HG02981 (cell line): ENCODE measurements around the gene CAPS.

Experiments used
- ATAC-seq: cut with Tn5 transposase; IDR thresholded peaks from one replicate; pipeline ENCODE4 v1.9.1; 2021; ENCODE audit warnings: mild to moderate bottlenecking, moderate library complexity; ENCODE audit not compliant: unreplicated experiment

CAPS gene

DNA sequence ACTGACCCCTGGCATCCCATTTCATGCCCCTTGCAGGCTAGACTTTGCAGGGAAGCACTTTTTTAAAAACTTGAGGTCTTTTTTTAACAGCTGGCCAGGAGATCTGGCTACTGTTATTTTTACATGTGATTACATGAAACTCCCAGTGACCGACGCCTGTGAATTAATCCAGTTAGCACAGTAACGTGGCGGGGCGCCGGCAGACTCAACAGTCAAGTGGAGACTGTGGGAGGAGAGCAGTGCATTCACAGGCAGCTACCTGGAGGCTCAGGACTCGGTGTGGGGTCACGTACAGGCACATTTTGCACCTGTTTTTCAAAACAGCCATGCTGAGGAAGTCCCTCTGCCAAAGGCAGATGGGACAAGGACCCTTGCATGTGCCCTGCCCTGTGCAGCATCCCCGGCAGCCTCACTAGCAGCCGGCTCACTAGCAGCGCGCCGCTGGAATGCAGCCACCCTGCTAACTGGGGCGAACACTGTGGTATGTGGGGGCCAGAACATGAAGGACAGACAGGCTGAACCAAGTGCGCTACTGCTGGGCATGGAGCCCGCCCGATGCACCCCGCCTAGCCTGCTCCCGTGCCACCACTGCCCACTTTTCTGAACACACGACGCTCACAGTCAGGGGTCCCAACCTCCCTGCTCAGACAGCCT is 18.7 kb downstream of the CAPS start:
- no peak for ATAC-seq

DNA sequence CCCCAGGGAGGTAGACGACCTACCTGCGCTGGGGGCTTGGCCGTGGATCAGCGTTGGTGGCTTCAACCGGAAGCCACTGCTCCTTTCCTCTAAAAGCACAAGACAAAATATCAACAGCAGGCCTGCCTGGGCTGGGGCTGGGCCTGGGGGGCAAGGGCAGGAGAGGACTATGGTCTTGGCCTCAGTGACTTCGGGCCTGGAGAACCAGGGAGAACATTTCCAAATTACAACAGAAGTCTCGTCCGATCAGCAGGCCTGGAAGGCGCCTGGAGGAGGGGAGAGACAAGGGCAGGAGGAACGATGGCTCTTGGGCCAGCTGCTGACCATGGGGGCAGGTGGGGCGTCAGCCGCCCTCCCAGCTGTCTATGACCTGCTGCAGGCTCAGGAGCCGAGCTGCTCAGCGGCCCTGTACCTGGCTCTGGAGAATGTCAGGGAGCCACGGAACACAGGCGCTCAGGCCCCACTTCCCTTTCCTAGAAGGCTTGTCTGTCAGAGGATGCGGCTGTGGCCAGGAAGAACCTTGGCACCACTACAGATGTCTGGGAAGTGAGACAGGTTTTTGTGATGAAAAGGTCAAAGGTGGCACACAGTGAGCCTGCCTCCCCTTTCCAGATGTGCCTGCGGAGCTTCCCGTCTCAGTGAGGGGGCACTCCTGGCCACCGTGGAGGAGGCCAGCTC is 19.5 kb downstream of the CAPS start:
- ATAC-seq: no peak

DNA sequence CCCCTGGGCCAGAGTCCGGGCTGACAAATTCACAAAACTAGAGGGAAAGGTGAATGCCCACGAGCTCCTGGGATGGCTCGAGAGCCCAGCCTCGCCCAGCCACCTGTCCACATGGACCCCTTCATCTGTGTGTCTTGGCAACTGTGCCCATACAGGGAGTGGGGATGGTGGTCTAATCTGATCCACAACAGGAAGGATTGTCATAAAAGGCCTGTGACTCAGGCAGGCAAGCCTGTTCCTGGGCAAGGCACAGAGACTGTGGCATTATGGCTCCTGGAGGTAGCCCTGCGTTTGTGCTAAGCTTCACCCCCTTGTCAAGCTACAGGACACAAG is 20.0 kb downstream of the CAPS start:
- no peak for ATAC-seq

DNA sequence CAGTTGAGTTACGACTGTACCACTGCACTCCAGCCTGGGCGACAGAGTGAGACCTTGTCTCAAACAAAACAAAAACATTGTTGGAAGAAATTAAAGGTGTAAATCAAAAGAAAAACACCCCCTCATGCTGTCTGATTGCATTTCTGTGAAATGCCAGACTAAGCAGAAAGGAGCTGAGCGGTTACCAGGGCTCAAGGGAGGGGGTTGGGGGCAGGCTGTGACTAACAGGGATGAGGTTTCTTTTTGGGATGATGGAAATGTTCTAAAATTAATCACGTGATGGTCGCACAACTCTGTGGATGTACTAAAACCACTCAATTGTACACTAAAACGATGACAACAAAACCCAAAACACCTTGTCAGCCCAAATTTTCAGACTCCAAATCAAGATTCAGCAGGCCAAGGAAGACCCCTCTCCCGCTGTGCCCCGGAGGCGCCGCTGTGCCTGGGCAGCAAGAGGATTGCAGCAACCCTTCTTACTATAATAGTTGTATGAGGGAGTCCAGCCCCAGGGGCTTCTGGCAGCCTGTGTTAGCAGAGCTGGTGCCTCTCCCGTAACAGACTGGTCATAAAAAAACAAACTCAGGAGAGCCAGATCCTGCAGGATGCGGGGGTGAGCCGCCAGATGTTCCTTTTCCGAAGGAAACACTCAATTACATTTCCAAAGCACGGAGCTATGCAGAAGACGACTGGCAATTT is 20.9 kb downstream of the CAPS start:
- no peak for ATAC-seq

DNA sequence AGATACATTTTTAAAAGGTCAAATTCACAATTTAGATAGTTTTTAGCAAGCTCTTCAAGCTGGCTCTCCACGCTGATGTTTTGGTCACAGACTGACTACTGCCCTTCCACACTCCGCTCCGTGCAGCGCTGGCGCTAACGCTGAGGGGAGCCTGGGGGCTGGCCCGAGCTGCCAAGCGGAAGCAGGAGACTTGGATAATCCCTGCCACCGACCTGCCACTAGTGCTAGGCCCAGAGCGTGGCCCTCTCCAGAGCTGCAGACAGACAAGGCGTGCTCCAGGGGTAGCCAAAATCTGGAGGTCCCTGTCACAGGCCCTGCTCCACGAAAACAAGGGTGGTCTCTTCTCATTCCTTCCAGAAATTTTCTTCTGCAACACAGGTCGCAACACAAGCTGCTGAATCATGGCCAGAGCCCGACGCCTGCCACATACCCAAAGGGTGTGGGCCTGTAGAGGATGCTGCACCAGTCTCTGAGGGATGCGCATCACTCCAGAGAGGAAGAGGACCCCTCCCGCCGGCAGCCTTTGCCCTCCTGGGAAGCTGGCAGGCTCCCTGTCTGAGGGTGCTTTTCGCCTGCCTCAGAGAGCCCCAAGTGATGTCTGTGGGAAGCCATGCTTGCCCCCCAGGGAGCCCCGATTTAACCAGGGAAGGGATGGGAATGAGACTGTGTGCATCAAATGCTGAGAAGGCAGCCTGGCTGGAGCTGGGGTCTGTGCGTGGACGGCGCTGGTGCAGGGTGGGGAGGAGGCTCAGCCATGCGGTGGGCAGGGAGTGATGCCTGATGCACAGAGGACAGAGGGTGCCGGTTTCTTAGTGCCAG is 21.6 kb downstream of the CAPS start:
- no peak for ATAC-seq

DNA sequence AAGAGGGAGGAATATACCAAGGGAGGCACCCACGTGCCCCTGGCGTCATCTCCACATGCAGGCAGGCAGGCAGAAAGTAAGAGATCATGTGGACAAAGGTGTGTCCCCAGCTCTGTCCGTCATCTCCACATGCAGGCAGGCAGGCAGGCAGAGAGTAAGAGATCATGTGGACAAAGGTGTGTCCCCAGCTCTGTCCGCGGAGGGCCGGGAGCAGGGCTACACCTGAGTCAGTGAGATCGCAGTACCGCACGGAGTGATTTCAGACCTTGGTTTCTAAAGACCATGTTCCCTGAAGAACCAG is 22.2 kb downstream of the CAPS start:
- no peak for ATAC-seq

DNA sequence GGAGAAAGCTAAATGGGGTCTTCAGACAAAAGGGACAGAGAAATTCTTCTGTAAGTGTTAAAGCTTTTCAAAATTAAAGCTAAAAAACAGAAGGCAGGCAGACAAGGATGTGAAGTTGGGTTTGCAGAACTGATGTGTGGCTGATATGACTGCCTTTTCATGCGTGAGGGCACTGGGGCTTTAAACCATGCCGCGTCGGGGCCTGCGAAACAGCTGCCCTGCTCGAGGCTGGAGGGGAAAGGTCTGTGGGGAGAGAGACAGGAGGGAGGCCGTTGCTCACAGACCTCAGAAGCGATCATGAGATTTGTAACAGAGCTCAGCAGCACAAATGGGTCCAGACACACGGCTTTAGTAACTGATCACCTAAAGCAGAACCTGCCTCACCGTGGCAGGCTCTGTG is 23.5 kb downstream of the CAPS start:
- ATAC-seq: no peak

DNA sequence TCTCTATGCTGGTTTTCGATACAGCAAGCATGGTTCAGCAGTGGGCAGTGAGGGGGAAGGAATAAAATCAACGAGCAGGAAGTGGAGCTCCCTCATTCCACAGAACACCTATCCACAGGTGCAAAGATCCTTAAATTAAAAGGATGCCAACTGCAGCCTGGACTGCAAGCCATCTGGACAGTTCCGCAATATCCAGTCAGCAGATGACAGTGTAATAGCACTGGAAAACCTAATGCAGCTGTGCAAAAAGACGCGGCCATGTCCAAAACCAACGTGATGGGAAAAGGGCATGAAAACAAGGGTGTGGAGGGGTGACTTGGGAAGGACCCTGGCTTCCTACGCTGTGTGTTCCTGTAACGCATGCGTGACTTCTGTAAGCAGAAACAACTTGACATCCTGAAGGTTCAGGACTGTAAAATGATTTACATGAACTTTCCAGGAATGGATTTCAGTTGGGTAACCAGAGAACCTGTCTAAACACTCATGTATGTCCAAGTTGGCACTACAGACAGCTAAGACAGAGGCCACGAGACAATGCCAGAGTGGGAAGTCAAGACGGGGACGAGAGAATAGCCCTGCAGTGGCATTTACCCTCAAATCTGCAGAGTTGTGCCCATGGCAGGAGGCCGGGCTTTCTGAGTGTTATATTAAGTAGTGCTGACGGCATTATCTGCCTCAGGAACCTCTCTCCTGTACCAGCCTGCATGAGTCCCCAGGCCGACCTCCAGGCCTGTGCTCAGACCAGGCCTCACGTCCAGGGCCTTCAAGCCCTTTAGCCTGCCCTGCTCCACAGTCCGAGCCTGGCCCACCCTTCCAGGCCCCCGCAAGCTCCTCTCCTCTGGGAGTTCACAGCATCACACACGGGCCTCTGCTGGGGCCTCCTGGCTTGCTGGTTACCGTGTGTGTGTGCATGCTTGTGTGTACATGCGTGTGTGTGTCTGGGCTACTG is 26.5 kb downstream of the CAPS start:
- no peak for ATAC-seq

DNA sequence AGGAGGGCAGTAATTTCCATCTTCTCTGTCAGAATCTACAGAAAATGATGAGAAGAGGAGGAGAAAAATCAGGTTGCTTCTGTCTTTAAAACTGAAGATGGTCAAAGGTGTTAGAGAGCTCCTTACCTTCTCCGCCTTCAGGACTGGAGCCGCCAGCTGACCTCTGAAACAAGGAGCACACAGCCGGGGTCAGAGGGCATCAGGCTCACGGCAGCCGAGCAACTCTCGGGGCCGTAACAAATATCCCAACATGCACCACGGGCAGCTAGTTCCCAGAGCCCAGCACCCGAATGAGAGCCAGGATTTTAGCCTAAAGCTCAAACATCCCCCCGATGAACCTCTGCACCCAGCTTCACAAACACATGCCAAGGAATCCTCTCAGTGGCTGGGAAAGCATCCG is 27.6 kb downstream of the CAPS start:
- ATAC-seq: no peak

DNA sequence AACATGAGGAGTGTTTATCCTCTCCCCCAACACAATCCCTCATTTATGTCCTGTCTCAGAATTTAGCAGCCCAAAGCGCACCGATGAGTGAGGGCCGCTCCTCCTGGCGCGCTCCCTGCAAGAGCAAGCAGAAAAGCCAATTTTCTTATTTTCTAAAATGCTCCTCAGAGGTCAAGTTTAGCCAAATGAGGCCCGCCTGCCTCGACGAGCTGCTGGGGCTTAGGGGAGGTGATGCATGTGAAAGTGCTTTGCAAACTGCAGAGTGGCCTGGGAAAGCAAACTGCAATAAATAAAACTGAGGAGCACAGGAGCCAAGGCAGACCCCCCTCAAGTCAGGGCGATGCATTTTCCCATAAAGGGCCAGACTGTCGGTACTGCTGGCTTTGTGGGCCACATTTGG is 29.0 kb downstream of the CAPS start:
- ATAC-seq: no peak

DNA sequence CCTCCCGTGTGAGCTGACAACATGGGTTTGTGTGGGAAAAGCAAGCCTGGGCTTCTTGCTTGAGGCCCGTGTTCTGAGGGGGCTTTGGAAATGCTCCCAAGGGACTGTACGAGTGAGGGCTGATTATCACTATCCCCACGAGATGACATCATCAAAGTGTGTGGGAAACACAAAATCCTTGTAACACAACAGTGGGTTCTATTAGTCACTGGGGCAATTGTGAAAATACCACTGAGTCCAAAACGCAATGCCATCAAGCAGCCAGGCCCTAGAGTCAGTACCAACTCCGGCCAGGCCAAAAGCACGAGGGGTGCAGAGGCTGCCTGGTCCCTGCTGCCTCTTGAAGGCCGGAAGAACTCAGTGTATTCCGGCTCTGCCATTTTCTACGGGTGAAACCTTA is 29.6 kb downstream of the CAPS start:
- no peak for ATAC-seq

DNA sequence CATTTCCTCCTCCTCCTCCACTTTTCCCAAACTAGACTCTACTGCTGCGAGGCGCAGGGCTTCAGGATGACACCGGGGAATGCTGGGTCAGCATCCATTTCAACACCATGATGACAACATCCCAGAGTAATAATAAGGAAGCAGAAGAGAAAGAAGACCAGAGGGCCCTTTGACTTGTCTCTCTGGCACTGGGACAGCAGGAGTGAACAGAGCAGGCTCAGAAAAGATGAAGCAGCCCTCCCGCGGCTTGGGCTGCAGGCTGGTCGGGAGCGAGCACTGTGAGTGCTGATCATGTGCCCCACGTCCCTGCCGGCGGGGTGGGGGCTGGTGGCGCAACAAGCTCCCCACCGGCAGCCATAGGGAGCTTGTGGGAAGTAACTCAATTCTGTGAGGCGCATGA is 33.4 kb downstream of the CAPS start:
- no peak for ATAC-seq

DNA sequence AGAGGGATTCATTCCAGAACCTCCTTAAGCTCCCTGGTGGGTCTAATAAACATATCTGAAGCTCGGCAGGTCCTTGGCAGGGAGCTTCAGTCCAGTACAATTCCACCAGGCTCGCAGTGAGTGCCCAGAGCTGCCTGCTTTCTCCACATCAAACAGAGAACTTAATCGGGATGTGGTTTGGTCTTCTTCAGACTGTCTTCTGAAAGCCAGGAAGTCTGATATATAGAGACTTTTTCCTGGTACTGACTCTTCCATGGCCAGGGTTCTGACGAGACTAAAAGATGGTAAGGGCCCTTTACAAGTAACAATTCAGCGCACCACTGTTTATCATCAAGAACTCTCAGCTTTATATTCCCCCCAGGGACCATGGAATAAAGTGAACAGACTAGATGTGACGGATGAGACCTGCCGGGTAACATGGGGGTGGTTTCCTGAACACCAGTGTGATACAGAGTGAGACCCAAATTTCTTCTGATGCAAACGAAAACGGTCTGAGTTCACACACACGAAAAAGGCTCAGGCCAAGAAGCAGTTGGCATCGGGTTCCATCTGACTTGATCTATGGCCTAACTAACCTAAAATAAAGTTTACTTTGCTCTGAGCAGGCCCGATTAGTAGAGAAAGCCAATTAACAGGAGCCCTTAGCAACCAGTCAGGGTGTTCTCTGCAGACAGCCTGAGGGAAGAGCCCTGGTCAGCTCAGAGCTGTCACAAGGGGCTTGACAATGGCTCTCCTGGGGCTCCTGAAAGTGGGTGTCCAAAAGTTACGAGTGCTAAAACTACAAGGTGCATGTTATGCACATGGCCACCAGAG is 34.9 kb downstream of the CAPS start:
- no peak for ATAC-seq

DNA sequence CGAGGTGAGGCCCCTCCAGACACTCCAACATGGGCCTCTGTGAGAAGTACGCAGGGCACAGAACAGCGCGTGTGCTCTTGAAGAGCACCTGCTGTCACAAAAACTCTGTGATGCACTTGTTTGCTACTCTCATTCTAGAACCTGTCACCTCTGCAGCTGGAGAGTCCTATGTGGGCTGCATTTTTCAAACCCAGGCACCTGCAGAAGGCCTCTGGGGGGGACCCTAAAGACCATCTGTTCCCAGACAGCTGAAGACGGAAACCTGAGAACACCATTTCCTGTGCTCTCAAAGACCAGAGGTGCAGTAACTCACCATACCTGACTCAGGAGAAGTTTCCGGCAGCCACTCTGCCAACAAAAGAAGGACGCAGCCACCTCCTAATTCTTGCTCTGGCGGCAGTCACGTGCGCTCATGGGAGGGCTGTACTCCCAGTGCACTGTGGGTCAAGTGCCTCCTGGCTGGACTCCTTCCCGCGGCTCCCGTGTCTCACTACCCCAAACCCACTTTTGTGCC is 35.8 kb downstream of the CAPS start:
- ATAC-seq: no peak

DNA sequence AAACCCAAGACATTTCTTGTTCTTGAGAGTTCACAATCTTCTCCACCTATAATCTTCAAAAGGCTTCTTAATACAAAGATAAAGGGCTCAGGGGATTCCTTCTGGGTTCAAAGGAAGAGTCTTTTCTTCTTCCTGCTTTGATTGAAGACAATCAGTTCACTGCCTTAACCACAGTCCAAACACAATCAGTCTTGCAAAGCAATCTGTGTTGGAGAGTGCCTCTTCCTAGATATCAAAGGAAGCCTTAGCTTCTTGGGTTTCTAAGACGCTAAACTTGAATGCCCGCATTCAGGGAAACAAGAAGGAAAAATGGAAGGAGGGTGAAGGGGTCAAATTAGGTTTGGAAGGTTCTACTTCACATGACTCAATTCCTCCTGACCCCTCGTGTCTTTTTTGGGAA is 36.7 kb downstream of the CAPS start:
- no peak for ATAC-seq

DNA sequence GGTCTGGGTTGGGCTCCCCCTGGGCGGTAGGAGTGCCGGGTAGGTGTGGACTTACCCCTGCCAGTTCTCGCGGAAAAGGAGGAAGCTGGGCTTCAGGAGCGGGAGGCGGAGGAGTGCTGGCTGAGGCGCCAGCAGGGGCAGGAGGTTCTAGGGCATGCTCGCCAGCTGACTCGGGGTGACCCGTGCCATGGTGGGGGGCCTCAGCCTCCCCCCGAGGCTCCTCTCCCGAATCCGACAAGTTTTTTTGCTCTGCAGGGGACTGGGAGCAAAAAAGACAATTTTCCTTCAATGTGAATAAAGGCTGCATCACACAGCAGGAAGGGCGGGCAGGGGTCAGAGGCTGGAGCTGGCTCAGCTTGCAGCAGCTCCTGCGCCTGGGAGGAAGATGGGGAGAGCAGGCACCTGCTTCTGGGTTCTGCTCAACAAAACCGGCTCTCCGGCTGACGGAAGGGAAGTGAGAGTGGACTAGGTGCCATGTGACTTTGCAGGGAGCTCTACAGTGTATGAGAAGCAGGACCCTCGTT is 37.3 kb downstream of the CAPS start:
- no peak for ATAC-seq

DNA sequence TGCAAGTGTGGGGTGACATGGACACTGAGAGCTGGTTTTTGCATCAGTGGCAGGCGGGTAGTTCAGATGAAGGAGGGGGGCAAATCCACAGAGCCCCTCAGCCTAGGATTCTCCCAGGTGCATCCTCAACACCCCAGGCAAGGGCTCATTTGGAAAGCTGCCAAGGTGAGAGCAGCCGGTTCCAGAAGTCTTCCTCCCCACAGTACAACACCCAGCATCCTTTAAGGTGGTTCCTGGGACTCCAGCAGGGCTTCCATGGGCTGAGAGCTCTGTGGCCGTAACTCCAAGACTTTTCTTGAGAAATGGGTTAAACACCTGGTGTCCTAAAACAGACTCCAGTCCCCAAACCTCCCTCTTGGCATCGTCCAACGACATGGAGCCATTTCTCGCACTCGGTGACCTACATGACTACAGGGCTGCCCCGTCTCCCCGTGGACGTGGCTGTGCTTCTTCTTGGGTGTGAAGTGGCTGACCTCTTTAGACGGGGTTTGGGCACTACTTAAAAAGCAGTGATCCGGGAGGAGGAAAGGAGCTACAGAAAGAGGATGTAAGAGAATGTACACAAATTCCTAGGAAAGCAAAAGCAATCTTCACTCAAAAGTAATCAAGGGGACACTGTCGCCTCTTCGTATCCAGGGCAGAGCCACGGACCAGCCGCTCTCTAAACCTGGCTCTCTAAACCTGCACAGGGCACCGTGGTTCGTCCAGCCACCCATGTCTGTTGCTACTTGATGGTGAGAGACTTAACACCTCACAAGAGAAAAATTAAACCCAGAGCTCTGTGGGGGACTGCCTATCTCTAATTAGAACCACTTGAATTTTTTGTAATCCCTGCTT is 38.4 kb downstream of the CAPS start:
- no peak for ATAC-seq

DNA sequence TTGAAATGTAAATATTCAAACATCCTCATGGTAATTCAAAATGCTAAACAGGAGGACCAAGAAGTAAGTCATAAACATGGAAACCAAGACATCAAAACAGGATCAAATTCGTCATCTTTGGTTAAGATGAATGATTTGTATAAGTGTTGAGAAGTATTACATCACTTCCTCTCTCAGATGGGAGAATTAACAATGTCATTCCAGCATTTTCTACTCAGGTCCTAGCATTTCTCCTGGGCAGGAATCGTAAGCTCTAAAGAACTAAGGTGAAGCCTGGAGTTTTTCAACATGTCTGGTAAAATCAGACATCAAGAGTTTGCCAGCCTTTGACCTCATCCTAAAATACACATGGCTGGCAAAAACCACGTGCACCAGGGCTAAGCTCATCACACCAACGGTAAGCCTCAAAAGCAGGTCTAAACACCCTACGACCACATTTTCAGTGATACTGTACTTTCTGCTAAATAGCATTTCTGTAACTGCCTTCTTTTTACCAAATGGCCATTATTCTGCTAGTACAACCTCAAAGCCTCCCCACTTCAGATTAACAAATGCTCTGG is 39.1 kb downstream of the CAPS start:
- ATAC-seq: no peak
